ENCODE data around the gene GGN.
"Not testable (repeated sequence)": the region's sequence is repeated elsewhere in the genome, so short reads cannot be mapped to it uniquely, and the experiment has no call there.

The GGN gene

GRCh38 chr19:38411041-38411712 is 23.3 kb upstream of the GGN start:
- DNase-seq (ENCODE audit: low spot score) = no peak

GRCh38 chr19:38410407-38410806 is 22.6 kb upstream of the GGN start:
- not testable (repeated sequence) for DNase-seq (ENCODE audit: low spot score)

- DNase-seq (ENCODE audit: low spot score) = no peak
Measured at GRCh38 chr19:38409631-38410133, 21.8 kb upstream of the GGN start.

GRCh38 chr19:38405276-38405675 is 17.4 kb upstream of the GGN start:
- no peak for DNase-seq (ENCODE audit: low spot score)

- DNase-seq (ENCODE audit: low spot score) = no peak
Measured at GRCh38 chr19:38404858-38405257, 17.0 kb upstream of the GGN start.

- peak; percentile 97 for DNase-seq (ENCODE audit: low spot score)
Measured at GRCh38 chr19:38402967-38403674, 15.3 kb upstream of the GGN start, which contains the start of gene FAM98C. Gene FAM98C, plus strand, starts transcription at chr19:38403093. Its CDS starts 61 bp downstream, at chr19:38403154.

- DNase-seq (ENCODE audit: low spot score) = no peak
Measured at GRCh38 chr19:38402623-38402966, 14.8 kb upstream of the GGN start.

- no peak for DNase-seq (ENCODE audit: low spot score)
Measured at GRCh38 chr19:38401148-38401547, 13.3 kb upstream of the GGN start.

GRCh38 chr19:38400361-38400760 is 12.5 kb upstream of the GGN start:
- DNase-seq (ENCODE audit: low spot score) = no peak

GRCh38 chr19:38399537-38399936 is 11.7 kb upstream of the GGN start:
- DNase-seq (ENCODE audit: low spot score) = no peak

- no peak for DNase-seq (ENCODE audit: low spot score)
Measured at GRCh38 chr19:38399081-38399480, 11.2 kb upstream of the GGN start.

- no peak for DNase-seq (ENCODE audit: low spot score)
Measured at GRCh38 chr19:38395381-38396114, 7.7 kb upstream of the GGN start.

GRCh38 chr19:38394488-38394887 is 6.7 kb upstream of the GGN start:
- DNase-seq (ENCODE audit: low spot score) = no peak

- peak; percentile 23 for DNase-seq (ENCODE audit: low spot score)
Measured at GRCh38 chr19:38392707-38393308, 5.0 kb upstream of the GGN start.

GRCh38 chr19:38391911-38392464 is 4.2 kb upstream of the GGN start:
- no peak for DNase-seq (ENCODE audit: low spot score)

- no peak for DNase-seq (ENCODE audit: low spot score)
Measured at GRCh38 chr19:38389957-38390924, 2.4 kb upstream of the GGN start.

GRCh38 chr19:38389101-38389925 is 1.5 kb upstream of the GGN start:
- DNase-seq (ENCODE audit: low spot score) = no peak

GRCh38 chr19:38388349-38389100 is 691 bp upstream of the GGN start, which contains the start of gene SPRED3:
Gene SPRED3, plus strand, starts transcription at chr19:38388697. Its CDS starts 1,606 bp downstream, at chr19:38390303.
- no peak for DNase-seq (ENCODE audit: low spot score)

GRCh38 chr19:38386971-38387549 is 774 bp downstream of the GGN start:
- DNase-seq (ENCODE audit: low spot score) = no peak

All from LoVo (cell line).